HG03064 (cell line): Measurements from ENCODE around the gene TBX1.
"Not testable (repeated sequence)": the region's sequence is repeated elsewhere in the genome, so short reads cannot be mapped to it uniquely, and the experiment has no call there.

Experiments
- ATAC-seq: cut with Tn5 transposase; IDR thresholded peaks from one replicate; pipeline ENCODE4 v1.9.1; 2021; ENCODE audit warnings: low read depth; ENCODE audit not compliant: unreplicated experiment

TBX1 gene

DNA sequence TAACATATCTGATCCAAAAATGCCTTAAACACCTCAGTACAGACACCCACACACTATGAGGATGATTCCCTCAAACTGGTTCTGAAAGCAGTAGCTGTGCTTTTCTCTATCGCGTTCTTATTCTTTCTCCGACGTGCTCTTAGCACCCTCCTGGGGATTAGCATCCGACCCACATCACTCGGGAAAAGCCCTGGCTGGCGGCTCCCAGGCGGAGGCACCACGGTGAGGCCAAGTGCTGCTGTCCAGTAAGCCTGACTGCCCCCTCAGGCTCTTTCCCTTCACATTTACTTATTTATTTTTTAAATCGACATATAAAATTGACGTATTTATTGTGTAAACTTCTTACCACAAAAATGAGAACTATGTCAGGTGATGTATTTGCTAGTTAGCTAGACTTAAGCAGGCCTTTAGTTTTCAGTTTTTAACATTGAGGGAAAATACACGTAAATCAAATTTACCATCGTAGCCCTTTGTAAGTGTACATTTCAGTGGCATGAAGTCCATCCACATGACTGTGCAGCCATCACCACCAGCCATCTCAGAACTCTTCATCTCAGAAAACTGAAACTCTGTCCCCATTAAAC, 19.2 kb downstream of the TBX1 start:
- no peak for ATAC-seq

DNA sequence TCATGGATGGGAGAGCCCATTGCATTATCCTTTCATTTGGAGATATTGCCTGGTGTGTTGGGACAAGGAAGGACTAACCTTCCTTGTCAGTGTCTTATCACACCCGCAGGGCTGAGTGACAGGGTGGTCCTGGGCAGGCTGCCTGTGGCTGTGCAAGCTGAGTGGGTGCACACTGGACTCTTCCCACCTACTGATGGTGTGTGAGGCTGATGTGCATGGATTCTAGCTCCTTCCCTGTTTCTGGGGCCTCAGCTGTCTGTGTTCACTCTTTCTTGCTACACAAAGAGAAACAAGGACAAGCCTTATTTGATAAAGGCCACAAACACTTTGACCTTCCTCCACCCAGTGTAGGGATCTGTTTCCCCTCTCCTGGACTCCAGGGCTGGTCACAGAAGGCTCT, 22.0 kb downstream of the TBX1 start:
- no peak for ATAC-seq

DNA sequence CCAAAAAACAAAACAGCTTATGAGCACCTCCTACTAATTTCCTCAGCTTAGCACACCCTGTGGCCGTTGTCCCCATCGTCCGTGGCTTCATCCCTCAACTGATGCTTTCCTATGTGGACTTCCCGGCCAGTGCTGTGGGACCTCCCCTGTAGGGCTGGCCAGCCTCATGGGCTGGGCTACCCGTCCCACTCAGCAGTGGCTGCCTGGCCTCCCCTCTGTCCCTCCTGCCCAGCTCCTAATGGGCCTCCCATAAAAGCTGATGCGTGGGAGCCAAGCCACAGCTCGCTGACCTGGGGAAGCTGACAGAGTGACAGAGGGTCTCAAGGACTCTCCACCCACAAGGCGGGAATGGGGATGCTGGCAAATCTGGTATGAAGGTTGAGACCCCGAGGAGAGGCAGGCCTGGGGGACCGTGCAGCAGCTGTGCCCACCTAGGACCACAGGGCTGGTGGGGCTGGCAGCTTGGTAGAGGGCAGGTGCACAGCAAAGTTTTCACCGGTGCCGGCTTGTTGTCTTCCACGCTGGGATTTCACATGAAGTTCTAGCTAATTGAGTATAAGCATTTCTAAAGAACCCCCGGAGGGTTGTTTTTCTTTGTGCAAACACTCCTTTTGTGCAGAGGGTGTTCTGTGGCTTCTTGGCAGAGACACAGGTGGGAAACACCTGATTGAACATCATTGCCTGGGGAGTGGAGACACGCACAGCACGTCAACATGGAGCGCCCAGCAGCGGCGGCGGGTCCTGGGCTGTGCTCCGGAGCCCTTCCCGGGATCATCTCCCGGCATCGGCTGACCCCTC, 23.2 kb downstream of the TBX1 start:
- ATAC-seq: no peak

DNA sequence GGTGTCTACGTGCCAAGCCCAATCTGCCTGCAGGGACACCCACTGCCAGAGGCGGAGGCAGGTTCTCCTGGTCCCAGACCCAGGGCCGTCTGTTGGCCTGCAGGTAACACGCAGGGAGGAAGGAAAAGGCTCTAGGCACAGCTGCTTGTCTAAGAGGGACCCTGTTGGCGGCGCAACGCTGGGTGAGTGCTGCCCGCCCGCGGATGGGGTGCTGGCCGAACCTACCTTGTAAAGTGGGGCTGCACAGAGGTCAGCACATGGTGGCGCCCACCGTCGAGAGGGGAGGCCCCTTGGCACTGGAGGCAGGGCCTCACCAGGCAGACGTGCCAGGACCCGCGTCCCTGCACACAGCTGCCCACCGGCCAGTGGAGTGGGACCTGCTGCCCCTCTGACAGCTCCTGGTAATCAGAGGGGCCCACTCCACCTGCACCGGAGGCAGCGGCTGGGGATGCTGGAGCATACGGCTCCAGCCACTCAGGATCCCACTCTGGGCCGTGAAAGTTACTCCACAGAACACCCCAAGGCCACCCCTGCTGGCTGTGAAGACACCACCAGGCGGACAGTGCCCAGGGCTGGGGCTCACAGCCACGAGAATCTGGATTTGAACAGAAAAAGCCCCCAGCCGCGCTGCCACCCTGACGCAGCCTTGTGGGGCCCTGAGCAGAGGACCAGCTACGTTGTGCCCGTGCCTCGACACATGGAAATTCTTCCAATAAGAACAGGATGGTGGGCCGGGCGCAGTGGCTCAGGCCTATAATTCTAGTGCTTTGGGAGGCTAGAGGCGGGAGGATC, 24.0 kb downstream of the TBX1 start:
- ATAC-seq: no peak

DNA sequence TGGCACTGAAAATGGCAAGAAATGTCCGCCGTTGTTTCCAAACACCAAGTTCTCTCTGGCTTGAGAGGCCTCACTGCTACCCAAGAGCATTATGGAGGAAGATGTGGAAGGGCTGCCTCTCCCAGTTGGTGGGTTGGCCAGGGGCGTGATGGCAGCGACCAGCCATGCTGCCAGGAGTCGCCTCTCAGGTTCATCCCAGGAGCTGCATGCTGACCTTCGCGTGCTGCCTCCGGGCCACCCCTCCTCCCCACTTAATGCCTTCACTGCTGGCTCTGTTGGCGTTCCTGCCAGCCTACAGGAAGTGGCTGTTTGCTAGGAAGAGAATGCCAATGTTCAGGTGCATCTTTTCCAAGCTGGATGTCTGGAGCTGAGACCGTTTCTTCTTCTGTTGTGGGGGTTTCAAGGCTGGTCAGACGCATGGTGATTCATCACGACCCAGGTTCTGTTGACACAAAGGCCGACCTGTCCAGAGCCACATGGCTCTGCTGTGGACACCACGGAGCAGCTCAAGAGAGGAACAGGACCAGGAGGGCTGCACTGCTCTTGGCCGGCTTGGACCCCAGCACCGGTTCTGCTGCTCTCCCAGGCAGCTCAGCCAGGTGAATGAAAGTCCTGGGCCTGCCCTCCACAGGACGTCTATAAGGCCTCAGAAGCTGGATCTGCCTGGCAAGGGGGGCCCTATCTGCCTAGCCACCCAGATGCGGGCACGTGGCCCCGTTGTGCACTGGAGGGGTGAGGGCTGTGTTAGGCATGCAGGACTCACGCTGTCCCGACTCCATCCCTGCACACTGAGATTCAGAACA, 25.1 kb downstream of the TBX1 start:
- no peak for ATAC-seq

DNA sequence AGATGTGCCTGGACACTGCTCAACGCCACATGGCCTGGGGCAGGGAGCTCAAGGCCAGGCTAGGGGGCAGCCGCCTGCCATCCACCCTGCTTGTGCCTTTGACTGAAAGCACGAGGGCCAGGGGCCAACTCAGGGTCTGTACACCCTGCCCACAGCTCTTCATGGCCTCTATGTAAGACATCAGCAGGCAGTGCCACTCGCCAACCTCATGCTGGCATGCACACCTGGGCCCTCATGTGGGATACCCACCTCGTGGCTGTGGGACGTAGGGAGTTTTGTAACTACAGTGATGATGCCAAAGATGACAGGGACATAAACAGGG, 25.6 kb downstream of the TBX1 start:
- ATAC-seq: no peak

DNA sequence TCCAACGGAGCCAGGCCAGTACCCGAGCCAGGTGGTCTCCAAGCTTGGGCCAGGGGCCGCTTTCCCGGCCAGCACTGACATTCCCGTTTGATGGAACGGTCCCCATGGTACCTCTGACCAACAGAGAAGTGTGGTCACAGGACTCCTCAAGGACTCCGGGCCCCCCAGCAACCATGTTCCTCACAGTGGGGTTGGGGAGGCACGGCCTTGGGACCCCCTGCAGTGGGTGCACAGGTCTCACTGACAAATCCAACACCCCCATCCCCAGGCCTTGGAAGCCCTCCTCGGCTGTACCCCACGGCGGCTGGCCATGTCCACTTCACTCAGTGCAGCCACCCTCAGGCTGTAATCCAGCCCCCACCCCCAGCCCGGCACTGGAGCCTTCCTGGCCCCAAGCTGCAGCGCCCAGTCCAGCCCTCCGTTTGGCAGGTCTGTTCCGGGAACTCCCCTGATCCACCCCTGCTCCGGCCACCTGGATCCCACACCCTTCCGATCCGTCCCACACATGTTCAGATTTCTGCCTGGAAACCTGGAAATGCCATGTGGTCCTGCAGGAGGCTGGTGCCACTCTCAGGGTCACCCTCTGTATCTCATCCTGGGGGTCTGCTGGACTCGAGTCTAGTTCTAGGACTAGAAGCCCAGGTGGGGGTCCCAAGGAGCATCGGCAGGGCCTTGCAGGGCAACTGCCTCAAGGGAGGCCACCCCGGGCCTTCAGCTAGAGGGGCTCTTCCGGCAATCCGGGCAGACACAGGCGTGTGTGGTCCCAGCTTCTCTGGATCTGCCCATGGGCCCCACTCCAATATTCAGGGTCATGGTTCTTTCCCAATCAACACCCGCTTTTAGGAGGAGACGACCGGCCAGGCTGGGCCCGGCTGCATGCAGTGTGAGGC, 26.6 kb downstream of the TBX1 start:
- ATAC-seq: no peak

DNA sequence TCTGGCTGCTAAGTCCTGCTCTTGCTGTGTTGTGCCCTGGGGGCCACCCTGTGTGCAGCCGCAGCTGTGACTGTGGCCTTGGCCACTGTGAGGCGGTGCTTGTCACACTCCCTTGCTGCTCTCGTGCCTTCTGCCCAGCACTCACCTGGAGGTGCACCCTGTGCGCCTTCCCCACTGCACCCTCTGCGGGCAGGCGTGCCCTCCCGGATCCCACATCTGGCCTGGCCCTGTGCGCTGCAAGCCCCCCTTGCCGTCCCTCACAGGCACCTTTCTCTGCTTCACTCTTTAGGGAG, 27.2 kb downstream of the TBX1 start:
- no peak for ATAC-seq

DNA sequence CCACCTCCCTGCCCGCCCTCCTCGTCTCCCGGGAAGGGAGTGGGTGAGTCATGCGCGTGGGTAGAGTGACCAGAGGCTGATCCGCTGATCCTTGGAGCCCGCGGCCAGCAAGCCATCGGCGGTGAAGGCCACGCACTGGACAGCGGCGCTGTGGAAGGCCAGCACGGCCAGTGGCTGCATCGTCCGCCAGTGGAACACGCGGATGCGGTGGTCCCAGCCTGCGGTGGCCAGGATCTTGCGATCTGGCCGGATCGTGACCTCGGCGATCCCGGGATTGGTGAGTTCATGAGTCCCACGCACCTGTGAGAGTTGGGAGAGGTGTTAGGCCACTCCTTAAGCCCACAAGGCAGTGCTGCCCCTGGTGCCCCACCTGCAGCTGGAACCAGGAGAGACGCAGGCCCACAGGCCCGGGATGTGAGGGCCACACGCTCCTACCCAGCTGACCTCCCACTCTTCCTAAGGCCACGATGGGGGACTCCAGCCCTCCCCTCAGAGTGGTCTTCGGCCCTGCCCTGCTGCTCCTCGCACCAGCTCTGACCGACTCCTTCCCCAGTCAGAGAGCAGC, 28.2 kb downstream of the TBX1 start:
- ATAC-seq: no peak

DNA sequence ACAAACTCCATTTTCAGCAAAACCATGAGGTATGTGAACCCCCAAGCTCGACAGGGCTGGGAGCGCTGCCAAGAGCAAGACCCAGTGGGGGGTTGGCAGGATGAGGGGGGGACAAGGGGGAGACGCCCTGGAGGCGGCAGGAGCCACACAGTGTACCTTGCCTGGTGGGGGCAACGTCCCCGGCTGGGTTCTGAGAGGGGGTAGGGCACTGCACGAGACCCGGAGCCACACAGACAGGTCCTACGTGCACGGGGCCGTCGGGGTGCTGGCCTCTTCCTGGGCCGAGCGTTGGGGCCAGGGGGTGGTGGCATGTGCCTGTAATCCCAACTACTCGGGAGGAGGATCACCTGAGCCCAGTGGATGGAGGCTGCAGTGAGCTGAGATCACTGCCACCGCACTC, 28.8 kb downstream of the TBX1 start:
- no peak for ATAC-seq

DNA sequence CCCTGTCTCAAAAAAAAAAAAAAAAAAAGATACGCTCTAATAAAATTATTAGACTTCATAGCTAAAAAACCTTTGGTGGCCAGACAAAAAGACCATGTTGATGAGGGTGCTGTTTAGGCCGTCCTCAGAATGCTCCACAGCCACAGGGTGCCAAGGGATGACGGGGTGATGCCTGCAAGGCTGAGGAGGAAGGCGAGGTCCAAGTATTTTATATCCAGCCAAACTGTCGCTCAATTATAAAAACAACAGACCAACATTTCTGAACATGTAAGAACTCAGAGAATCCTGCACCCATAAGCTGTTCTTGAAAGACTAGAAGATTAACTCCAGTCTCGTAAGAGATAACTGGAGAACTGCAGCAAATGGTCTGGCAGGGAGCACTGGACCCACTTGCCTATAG, 29.2 kb downstream of the TBX1 start:
- no peak for ATAC-seq

DNA sequence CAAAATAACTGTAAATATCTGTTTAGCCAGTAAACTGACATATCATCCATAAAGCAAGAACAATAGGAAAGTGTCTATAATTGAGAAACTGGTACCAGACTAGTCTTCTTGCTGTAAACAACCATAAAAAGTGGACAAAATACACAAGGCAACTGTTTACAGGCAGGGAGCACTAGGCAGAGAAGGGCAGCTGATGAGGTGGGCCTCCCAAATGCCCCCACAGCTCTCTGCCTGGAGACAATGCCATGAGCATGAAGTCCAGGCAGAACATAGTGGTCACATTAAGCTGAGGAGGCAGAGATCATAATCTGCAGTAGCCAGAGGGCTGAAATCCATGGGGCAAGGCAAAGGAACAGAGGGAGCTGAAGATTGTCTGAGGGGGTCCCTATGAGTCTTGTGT, 30.7 kb downstream of the TBX1 start:
- no peak for ATAC-seq

DNA sequence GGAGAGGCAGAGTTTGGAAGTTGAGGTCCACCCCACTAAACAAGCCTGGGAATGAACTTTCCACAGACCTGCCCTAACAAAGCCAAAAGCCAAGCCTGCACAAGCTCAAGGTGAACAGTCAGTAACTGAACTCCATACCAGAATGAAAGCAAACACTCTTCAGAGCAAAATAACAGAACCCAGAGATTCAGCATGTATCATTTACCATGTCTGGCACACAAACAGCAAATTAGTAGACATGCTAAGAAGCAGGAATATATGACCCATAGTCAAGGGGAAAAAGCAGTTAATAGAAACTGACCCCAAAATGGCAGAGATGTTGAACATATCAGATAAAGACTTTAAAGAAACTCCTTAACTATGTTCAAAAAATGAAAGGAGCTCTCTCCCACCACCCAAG, 31.3 kb downstream of the TBX1 start:
- no peak for ATAC-seq

DNA sequence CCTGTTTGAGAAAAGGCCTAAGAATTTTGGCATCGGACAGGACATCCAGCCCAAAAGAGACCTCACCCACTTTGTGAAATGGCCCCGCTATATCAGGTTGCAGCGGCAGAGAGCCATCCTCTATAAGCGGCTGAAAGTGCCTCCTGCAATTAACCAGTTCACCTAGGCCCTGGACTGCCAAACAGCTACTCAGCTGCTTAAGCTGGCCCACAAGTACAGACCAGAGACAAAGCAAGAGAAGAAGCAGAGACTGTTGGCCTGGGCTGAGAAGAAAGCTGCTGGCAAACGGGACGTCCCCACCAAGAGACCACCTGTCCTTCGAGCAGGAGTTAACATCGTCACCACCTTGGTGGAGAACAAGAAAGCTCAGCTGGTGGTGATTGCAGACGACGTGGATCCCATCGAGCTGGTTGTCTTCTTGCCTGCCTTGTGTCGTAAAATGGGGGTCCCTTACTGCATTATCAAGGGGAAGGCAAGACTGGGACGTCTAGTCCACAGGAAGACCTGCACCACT, 31.9 kb downstream of the TBX1 start:
- not testable (repeated sequence) for ATAC-seq

DNA sequence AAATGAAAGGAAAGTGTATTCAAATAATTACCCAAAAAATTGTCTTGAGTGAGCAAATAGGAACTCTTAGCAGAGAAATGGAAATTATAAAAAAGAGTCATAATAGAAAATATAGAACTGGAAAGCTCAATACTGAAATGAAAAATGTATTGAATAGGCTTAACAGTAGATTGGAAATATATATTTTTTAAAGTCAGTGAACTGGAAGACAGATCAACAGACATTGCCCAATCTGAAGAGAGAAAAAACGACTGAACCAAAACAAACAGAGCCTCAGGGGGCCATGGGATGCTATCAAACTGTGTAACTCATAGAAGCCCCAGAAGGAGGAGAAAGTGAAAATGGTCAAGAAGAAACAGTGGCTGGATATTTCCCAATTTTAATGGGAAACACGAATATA, 32.6 kb downstream of the TBX1 start:
- no peak for ATAC-seq

DNA sequence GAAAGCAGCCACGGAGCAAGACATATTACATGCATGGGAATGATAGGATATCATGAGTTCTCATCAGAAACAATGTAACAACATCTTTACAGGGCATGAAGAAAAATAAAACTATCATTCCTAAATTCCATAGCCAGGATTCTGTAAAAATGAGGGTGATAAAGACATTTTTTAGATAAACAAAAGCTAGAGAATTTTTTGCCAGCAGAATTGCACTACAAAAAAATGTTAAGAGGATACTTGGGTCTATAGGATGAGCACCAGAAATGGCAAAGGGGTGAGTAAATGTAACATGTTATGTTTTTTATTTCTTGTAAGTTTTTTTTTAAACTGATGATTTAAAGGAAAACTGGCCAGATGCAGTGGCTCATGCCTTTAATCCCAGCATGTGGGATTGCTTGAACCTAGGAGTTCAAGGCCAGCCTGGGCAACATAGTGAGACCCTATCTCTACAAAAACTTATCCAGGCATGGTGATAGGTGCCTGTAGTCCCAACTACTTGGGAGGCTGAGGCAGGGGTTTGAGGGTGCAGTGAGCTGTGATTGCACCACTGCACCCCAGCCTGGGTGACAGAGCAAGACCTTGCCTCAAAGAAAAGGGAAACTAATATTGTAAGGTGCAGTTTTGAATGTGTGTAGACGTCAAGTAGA, 33.2 kb downstream of the TBX1 start:
- ATAC-seq: no peak

DNA sequence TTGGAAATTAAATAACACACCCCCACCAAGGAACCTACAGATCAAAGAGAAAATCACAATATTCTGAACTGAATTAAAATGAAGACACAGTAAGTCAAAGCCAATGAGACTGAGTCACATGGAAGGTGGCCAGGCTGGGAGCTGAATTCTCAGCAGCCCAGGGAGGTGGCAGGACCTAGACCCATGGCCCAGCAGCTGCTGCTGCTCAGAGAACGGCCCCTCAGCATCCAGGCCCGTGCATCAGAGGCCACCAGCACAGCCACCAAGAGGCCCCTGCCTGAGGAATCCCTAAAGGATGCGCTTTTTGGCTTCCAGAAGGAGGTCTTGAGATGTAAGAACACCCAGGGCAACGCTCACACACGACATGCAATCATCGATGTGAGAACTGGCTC, 35.0 kb downstream of the TBX1 start:
- ATAC-seq: no peak

DNA sequence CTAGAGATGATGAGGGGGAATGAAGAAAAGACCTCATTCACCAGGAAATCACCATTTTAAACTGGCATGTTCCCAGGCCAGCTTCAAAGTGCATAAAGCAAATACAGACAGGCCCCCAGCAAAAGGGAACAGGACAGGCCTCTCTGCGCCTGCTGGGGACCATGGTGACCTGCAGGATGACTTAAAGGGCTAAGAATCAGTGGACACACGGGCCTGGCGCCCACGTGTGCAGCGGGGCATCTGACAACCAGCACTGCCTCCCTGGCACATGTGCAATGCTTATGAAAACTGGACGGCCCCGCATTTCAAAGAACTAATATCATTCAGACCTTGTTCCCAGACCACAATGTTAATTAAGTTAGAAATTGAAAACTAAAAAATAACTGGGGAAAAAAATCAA, 35.6 kb downstream of the TBX1 start:
- no peak for ATAC-seq
